ENCODE results near the gene LATS1.

The LATS1 gene

DNA sequence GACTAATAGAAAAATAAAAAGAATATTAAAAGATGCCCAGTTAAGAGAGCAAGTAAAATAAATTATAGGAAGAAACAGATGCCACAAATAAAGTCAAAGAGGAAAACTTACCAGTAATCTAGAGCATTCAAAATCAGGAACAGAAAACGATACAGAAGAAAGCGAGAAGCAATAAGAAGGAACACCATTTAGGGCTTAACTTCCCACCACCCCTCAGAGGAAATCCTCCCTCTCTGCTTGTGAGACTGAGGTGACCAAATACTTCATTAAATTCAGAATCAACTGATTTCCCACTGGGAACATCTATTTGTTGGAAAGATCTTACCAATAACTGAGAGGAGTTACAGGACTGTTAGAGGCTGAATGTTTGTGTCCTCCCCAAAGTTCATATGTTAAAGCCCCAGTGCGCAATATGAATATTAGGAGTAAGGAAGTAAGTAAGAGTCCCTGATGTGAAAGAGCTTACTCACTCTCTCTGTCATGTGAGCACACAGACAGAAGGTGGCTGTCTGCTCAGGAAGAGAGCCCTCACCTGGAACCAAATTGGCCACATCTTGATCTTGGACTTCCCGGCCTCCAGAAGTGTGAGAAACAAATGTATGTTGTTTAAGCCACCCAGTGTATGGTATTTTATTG, 88.9 kb downstream of the LATS1 start:
- TF ChIP-seq, protein P1, sequence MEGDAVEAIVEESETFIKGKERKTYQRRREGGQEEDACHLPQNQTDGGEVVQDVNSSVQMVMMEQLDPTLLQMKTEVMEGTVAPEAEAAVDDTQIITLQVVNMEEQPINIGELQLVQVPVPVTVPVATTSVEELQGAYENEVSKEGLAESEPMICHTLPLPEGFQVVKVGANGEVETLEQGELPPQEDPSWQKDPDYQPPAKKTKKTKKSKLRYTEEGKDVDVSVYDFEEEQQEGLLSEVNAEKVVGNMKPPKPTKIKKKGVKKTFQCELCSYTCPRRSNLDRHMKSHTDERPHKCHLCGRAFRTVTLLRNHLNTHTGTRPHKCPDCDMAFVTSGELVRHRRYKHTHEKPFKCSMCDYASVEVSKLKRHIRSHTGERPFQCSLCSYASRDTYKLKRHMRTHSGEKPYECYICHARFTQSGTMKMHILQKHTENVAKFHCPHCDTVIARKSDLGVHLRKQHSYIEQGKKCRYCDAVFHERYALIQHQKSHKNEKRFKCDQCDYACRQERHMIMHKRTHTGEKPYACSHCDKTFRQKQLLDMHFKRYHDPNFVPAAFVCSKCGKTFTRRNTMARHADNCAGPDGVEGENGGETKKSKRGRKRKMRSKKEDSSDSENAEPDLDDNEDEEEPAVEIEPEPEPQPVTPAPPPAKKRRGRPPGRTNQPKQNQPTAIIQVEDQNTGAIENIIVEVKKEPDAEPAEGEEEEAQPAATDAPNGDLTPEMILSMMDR (IDR thresholded peaks at IDR 0.05; ENCODE audit: control extremely low read depth, extremely low read depth, low read depth, missing control alignments), result no peak
- ChIA-PET CTCF (interaction anchor here (1.6 kb wide), 1 partner anchor 9 kb away, joined by 3 read pairs; no protein-coding TSS in a partner anchor), POLR2A (no interaction called here)
- peak; percentile 41 for DNase-seq (ENCODE audit: extremely low spot score)

DNA sequence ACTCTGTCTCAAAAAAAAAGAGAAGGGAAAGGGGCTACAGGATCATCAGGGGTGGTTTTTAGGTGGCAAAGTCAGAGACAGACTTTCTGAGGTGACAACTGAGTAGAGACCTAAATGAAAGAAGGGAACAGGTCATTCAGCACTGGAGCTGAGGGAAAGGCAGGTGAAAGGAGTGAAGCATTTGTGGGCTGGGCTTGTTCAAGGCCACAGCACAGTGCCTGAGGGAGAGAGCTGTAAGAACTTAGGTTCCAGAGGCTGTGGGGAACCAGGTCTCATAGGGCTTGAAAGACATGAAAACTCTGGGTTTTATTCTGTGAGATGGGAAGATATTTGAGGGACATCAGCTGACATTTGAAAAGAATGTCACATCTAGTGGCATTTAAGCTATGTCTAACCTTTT, 90.2 kb downstream of the LATS1 start:
- TF ChIP-seq, protein P1 (IDR thresholded peaks at IDR 0.05; ENCODE audit: control extremely low read depth, extremely low read depth, low read depth, missing control alignments), result no peak
- DNase-seq (ENCODE audit: extremely low spot score), result no peak
- ChIA-PET POLR2A (no interaction called here), CTCF (interaction anchor here (1.1 to 1.6 kb wide), 3 partner anchors 9 to 62 kb away, joined by 3 read pairs; partner anchors contain the start of gene GINM1)

DNA sequence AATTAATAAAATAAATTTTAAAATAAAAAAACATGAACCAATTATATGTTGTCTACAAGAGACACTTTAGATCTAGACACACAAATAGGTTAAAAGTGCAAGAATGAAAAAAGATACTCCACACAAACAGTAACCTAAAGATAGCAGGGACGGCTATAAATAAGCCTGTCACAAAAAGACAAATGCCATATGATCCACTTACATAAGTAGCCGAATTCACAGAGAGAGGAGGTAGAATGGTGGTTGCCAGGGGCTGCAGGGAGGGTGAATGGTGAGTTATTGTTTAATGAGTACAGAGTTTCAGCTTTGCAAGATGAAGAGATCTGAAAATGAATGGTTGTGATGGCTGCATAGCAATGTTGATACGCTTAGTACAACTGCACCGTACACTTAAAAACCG, 102.1 kb downstream of the LATS1 start:
- DNase-seq (ENCODE audit: extremely low spot score), result no peak
- POLR2A ChIA-PET, result no interaction called here
- CTCF ChIA-PET, result interaction anchor here (4.0 kb wide), 1 partner anchor 12 kb away, joined by 12 read pairs; no protein-coding TSS in a partner anchor
- TF ChIP-seq, protein P1 (IDR thresholded peaks at IDR 0.05; ENCODE audit: control extremely low read depth, extremely low read depth, low read depth, missing control alignments), result no peak

DNA sequence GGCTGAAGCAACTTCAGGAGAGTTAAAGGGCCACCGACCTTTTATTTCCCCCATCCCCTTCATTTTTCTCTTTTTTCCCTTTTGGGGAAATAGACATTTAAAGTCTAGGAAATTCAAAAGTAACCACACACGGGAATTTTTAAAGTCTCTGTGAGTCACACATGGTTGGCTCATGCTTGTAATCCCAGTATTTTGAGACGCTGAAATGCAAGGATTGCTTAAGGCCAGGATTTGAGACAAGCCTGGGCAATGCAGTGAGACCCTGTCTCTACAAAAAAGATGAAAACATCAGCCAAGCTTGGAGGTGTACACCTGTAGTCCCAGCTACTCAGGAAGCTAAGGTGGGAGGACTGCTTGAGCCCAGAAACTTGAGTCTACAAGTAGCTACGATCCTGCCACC, 103.6 kb downstream of the LATS1 start:
- TF ChIP-seq, protein P1 (IDR thresholded peaks at IDR 0.05; ENCODE audit: control extremely low read depth, extremely low read depth, low read depth, missing control alignments), result no peak
- no peak for DNase-seq (ENCODE audit: extremely low spot score)
- CTCF ChIA-PET, result interaction anchor here (0.8 to 4.0 kb wide), 2 partner anchors 11 to 16 kb away, joined by 3 to 12 read pairs; no protein-coding TSS in a partner anchor
- POLR2A ChIA-PET, result no interaction called here

DNA sequence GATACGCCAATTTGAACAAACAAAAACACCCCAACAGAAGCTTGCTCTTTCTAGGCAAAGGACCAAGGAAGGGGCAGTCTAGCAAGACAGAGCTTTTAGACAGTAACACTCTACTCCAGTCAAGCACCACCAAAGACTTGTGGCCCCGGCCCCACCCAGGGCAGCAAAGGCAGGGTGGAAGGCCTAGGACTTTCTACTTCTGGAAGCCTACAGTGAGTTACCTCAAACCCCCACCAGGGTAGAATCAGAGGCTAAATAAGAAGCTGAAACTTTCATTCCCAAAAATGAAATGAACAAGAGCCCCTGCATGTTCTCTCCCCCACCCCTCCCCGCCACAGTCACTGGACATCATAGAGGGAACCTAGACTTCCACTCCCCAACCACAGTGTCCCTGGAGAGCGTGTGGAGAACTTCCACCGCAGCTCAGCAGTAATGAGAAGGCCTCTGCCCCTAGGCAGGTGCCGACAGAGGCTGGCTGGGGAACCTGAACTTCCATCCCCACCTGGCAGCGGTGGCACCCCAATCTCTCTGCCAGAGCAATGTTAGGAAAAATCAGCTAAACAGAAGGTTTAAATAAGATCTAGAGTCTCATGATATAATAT, 109.4 kb downstream of the LATS1 start:
- no peak for DNase-seq (ENCODE audit: extremely low spot score)
- CTCF ChIA-PET, result interaction anchor here (1.0 to 2.4 kb wide), 6 partner anchors 9 to 52 kb away, joined by 3 to 11 read pairs (median 5); no protein-coding TSS in a partner anchor
- POLR2A ChIA-PET, result interaction anchor here (0.5 to 0.6 kb wide), 2 partner anchors 13 to 122 kb away, joined by 3 to 4 read pairs; no protein-coding TSS in a partner anchor
- TF ChIP-seq, protein P1 (IDR thresholded peaks at IDR 0.05; ENCODE audit: control extremely low read depth, extremely low read depth, low read depth, missing control alignments), result no peak

Measured in GM10248 (cell line).